HEK293 (cell line): ENCODE measurements around the gene GAK.
A peak's percentile ranks its signal among the peaks of the same experiment; 100 is the strongest.

Experiments used
- CTCF ChIP-seq: fragments of 450-650 bp; formaldehyde crosslinking; IDR thresholded peaks from 2 replicates; pipeline ENCODE4 v1.5.1; 2016; ENCODE audit warnings: missing biosample characterization, missing genetic modification characterization
- HOXA7 ChIP-seq: sonication (generic); formaldehyde crosslinking; IDR thresholded peaks from 2 replicates; pipeline ENCODE4 v1.8.1; 2022; ENCODE audit warnings: missing genetic modification reagents, borderline replicate concordance
- KLF9 ChIP-seq: fragments of 450-650 bp; formaldehyde crosslinking; IDR thresholded peaks from 2 replicates; pipeline ENCODE4 v1.5.1; 2016; ENCODE audit warnings: missing biosample characterization, missing genetic modification characterization, low read depth
- MEIS1 ChIP-seq: sonication (generic); formaldehyde crosslinking; IDR thresholded peaks from 2 replicates; pipeline ENCODE4 v1.8.1; 2022; ENCODE audit warnings: missing genetic modification reagents, mild to moderate bottlenecking, borderline replicate concordance
- MZF1 ChIP-seq: fragments of 450-650 bp; formaldehyde crosslinking; IDR thresholded peaks from 2 replicates; pipeline ENCODE4 v1.5.1; 2017; ENCODE audit warnings: missing biosample characterization, missing genetic modification characterization, borderline replicate concordance
- PRDM4 ChIP-seq: fragments of 450-650 bp; formaldehyde crosslinking; IDR thresholded peaks from 2 replicates; pipeline ENCODE4 v1.5.1; 2017; ENCODE audit warnings: missing biosample characterization, missing genetic modification characterization
- RBAK ChIP-seq: fragments of 450-650 bp; formaldehyde crosslinking; IDR thresholded peaks from 2 replicates; pipeline ENCODE4 v1.5.1; 2016; ENCODE audit warnings: missing biosample characterization, missing genetic modification characterization
- REPIN1 ChIP-seq: fragments of 450-650 bp; formaldehyde crosslinking; IDR thresholded peaks from 2 replicates; pipeline ENCODE4 v1.5.1; 2017; ENCODE audit warnings: missing biosample characterization, missing genetic modification characterization, low read depth
- SP2 ChIP-seq: fragments of 450-650 bp; formaldehyde crosslinking; IDR thresholded peaks from 2 replicates; pipeline ENCODE4 v1.5.1; 2016; ENCODE audit warnings: missing biosample characterization, missing genetic modification characterization
- YY1 ChIP-seq: fragments of 450-650 bp; formaldehyde crosslinking; IDR thresholded peaks from 2 replicates; pipeline ENCODE4 v1.5.1; 2018; ENCODE audit warnings: missing biosample characterization, missing genetic modification characterization
- ZBTB17 ChIP-seq: fragments of 450-650 bp; formaldehyde crosslinking; IDR thresholded peaks from 2 replicates; pipeline ENCODE4 v1.5.1; 2016; ENCODE audit warnings: missing biosample characterization, missing genetic modification characterization
- ZEB2 ChIP-seq: fragments of 450-650 bp; formaldehyde crosslinking; IDR thresholded peaks from 2 replicates; pipeline ENCODE4 v1.5.1; 2016; ENCODE audit warnings: missing biosample characterization, missing genetic modification characterization
- ZNF221 ChIP-seq: fragments of 450-650 bp; formaldehyde crosslinking; IDR thresholded peaks from 2 replicates; pipeline ENCODE4 v1.5.1; 2017; ENCODE audit warnings: missing biosample characterization, missing genetic modification characterization, borderline replicate concordance
- ZNF24 ChIP-seq: fragments of 450-650 bp; formaldehyde crosslinking; IDR thresholded peaks from 2 replicates; pipeline ENCODE4 v1.5.1; 2016; ENCODE audit warnings: missing biosample characterization, missing genetic modification characterization
- ZNF248 ChIP-seq: fragments of 450-650 bp; formaldehyde crosslinking; IDR thresholded peaks from 2 replicates; pipeline ENCODE4 v1.5.1; 2017; ENCODE audit warnings: missing biosample characterization, missing genetic modification characterization
- ZNF292 ChIP-seq: fragments of 450-650 bp; formaldehyde crosslinking; IDR thresholded peaks from 2 replicates; pipeline ENCODE4 v1.5.1; 2016; ENCODE audit warnings: low read depth, missing biosample characterization, missing genetic modification characterization, borderline replicate concordance
- ZNF324 ChIP-seq: fragments of 450-650 bp; formaldehyde crosslinking; IDR thresholded peaks from 2 replicates; pipeline ENCODE4 v1.5.1; 2016; ENCODE audit warnings: missing biosample characterization, missing genetic modification characterization
- ZNF394 ChIP-seq: fragments of 450-650 bp; formaldehyde crosslinking; IDR thresholded peaks from 2 replicates; pipeline ENCODE4 v1.5.1; 2016; ENCODE audit warnings: missing biosample characterization, missing genetic modification characterization, mild to moderate bottlenecking, moderate library complexity, borderline replicate concordance
- ZNF548 ChIP-seq: fragments of 450-650 bp; formaldehyde crosslinking; IDR thresholded peaks from 2 replicates; pipeline ENCODE4 v1.5.1; 2016; ENCODE audit warnings: missing biosample characterization, missing genetic modification characterization
- ZNF677 ChIP-seq: fragments of 450-650 bp; IDR thresholded peaks from 2 replicates; pipeline ENCODE4 v1.5.0; 2018; ENCODE audit warnings: missing biosample characterization, mild to moderate bottlenecking, missing genetic modification characterization, moderate library complexity
- ZNF776 ChIP-seq: fragments of 450-650 bp; formaldehyde crosslinking; IDR thresholded peaks from 2 replicates; pipeline ENCODE4 v1.5.0; 2017; ENCODE audit warnings: missing biosample characterization, missing genetic modification characterization, borderline replicate concordance
- ZNF792 ChIP-seq: fragments of 450-650 bp; formaldehyde crosslinking; IDR thresholded peaks from 2 replicates; pipeline ENCODE4 v1.5.1; 2016; ENCODE audit warnings: missing biosample characterization, missing genetic modification characterization
- ZSCAN16 ChIP-seq: fragments of 450-650 bp; formaldehyde crosslinking; IDR thresholded peaks from 2 replicates; pipeline ENCODE4 v1.5.1; 2016; ENCODE audit warnings: missing biosample characterization, missing genetic modification characterization
- TF ChIP-seq, protein P1 (sequence below): fragments of 450-650 bp; formaldehyde crosslinking; IDR thresholded peaks from 2 replicates; pipeline ENCODE4 v1.5.1; 2017; ENCODE audit warnings: missing biosample characterization, missing genetic modification characterization
- TF ChIP-seq, protein P2 (sequence below): fragments of 450-650 bp; formaldehyde crosslinking; IDR thresholded peaks from 2 replicates; pipeline ENCODE4 v1.5.1; 2016; ENCODE audit warnings: missing biosample characterization, missing genetic modification characterization
- TF ChIP-seq, protein P3 (sequence below): fragments of 450-650 bp; formaldehyde crosslinking; IDR thresholded peaks from 2 replicates; pipeline ENCODE4 v1.5.1; 2016; ENCODE audit warnings: missing biosample characterization, missing genetic modification characterization, low read depth
- TF ChIP-seq, protein P4 (sequence below): fragments of 450-650 bp; formaldehyde crosslinking; IDR thresholded peaks from 2 replicates; pipeline ENCODE4; 2016; ENCODE audit warnings: missing biosample characterization, missing genetic modification characterization

The GAK gene

GRCh38 chr4:825063-825970 is 106.8 kb downstream of the GAK start (continued):
- no peak for TF ChIP-seq CTCF (tag by site-specific recombination)
- TF ChIP-seq ZNF792 (tag by site-specific recombination): no peak
- no peak for TF ChIP-seq ZSCAN16 (tag by site-specific recombination)
- TF ChIP-seq MEIS1: no peak
- TF ChIP-seq, protein P1, sequence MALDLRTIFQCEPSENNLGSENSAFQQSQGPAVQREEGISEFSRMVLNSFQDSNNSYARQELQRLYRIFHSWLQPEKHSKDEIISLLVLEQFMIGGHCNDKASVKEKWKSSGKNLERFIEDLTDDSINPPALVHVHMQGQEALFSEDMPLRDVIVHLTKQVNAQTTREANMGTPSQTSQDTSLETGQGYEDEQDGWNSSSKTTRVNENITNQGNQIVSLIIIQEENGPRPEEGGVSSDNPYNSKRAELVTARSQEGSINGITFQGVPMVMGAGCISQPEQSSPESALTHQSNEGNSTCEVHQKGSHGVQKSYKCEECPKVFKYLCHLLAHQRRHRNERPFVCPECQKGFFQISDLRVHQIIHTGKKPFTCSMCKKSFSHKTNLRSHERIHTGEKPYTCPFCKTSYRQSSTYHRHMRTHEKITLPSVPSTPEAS: no peak
- TF ChIP-seq REPIN1 (tag by site-specific recombination): no peak
- no peak for TF ChIP-seq ZNF221 (tag by site-specific recombination)
- peak; percentile 57; the same call in 1 of the 2 replicates for TF ChIP-seq ZNF394 (tag by site-specific recombination)
- TF ChIP-seq RBAK (tag by site-specific recombination): no peak
- TF ChIP-seq ZNF292 (tag by site-specific recombination): no peak
- TF ChIP-seq MZF1: no peak
- TF ChIP-seq ZNF776: no peak
- TF ChIP-seq KLF9: no peak
- no peak for TF ChIP-seq ZNF548 (tag by site-specific recombination)
- TF ChIP-seq, protein P2, sequence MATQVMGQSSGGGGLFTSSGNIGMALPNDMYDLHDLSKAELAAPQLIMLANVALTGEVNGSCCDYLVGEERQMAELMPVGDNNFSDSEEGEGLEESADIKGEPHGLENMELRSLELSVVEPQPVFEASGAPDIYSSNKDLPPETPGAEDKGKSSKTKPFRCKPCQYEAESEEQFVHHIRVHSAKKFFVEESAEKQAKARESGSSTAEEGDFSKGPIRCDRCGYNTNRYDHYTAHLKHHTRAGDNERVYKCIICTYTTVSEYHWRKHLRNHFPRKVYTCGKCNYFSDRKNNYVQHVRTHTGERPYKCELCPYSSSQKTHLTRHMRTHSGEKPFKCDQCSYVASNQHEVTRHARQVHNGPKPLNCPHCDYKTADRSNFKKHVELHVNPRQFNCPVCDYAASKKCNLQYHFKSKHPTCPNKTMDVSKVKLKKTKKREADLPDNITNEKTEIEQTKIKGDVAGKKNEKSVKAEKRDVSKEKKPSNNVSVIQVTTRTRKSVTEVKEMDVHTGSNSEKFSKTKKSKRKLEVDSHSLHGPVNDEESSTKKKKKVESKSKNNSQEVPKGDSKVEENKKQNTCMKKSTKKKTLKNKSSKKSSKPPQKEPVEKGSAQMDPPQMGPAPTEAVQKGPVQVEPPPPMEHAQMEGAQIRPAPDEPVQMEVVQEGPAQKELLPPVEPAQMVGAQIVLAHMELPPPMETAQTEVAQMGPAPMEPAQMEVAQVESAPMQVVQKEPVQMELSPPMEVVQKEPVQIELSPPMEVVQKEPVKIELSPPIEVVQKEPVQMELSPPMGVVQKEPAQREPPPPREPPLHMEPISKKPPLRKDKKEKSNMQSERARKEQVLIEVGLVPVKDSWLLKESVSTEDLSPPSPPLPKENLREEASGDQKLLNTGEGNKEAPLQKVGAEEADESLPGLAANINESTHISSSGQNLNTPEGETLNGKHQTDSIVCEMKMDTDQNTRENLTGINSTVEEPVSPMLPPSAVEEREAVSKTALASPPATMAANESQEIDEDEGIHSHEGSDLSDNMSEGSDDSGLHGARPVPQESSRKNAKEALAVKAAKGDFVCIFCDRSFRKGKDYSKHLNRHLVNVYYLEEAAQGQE (tag by site-specific recombination): peak; percentile 82
- no peak for TF ChIP-seq ZNF248 (tag by site-specific recombination)
- TF ChIP-seq, protein P3, sequence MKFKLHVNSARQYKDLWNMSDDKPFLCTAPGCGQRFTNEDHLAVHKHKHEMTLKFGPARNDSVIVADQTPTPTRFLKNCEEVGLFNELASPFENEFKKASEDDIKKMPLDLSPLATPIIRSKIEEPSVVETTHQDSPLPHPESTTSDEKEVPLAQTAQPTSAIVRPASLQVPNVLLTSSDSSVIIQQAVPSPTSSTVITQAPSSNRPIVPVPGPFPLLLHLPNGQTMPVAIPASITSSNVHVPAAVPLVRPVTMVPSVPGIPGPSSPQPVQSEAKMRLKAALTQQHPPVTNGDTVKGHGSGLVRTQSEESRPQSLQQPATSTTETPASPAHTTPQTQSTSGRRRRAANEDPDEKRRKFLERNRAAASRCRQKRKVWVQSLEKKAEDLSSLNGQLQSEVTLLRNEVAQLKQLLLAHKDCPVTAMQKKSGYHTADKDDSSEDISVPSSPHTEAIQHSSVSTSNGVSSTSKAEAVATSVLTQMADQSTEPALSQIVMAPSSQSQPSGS (tag by site-specific recombination): no peak
- no peak for TF ChIP-seq ZEB2 (tag by site-specific recombination)
- TF ChIP-seq ZNF24 (tag by site-specific recombination): no peak
- TF ChIP-seq YY1: no peak
- TF ChIP-seq PRDM4: no peak
- TF ChIP-seq SP2 (tag by site-specific recombination): no peak
- no peak for TF ChIP-seq ZBTB17 (tag by site-specific recombination)
- no peak for TF ChIP-seq ZNF677 (tag by site-specific recombination)
- TF ChIP-seq ZNF324: no peak
- TF ChIP-seq, protein P4, sequence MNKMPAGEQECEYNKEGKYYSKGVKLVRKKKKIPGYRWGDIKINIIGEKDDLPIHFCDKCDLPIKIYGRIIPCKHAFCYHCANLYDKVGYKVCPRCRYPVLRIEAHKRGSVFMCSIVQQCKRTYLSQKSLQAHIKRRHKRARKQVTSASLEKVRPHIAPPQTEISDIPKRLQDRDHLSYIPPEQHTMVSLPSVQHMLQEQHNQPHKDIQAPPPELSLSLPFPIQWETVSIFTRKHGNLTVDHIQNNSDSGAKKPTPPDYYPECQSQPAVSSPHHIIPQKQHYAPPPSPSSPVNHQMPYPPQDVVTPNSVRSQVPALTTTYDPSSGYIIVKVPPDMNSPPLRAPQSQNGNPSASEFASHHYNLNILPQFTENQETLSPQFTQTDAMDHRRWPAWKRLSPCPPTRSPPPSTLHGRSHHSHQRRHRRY (tag by site-specific recombination): no peak
- no peak for TF ChIP-seq HOXA7 (CRISPR knock-in tag)
